SH-SY5Y (cell line): Measurements from ENCODE around the gene HIBCH.

Source experiments
- GATA2 ChIP-seq: IDR thresholded peaks from 2 replicates; pipeline ENCODE4 v1.6.1; 2011; ENCODE audit warnings: mild to moderate bottlenecking, low read depth, low read length
- GATA3 ChIP-seq: IDR thresholded peaks from 2 replicates; pipeline ENCODE4 v1.6.1; 2011; ENCODE audit warnings: low read depth, mild to moderate bottlenecking, low read length, moderate library complexity

Gene HIBCH

GRCh38 chr2:190179754-190180312 is 139.8 kb downstream of the HIBCH start:
- no peak for TF ChIP-seq GATA2
- TF ChIP-seq GATA3: no peak

- TF ChIP-seq GATA3 (no peak), GATA2 (no peak)
These were observed 141.4 kb downstream of the HIBCH start for GRCh38 chr2:190178066-190178722.

- TF ChIP-seq GATA2 (no peak), GATA3 (no peak)
These were observed 142.2 kb downstream of the HIBCH start for GRCh38 chr2:190177249-190178040.

GRCh38 chr2:190173392-190173791 is 146.2 kb downstream of the HIBCH start:
- TF ChIP-seq GATA3 (no peak), GATA2 (no peak)

GRCh38 chr2:190170673-190171072 is 149.0 kb downstream of the HIBCH start:
- no peak for TF ChIP-seq GATA2
- TF ChIP-seq GATA3: no peak

- TF ChIP-seq GATA3 (no peak), GATA2 (no peak)
These were observed 150.2 kb downstream of the HIBCH start for GRCh38 chr2:190169221-190170072.

- TF ChIP-seq GATA2 (no peak), GATA3 (no peak)
These were observed 151.9 kb downstream of the HIBCH start for GRCh38 chr2:190167702-190168101.

GRCh38 chr2:190165491-190165890 is 154.1 kb downstream of the HIBCH start:
- TF ChIP-seq GATA3 (no peak), GATA2 (no peak)

GRCh38 chr2:190162851-190163250 is 156.8 kb downstream of the HIBCH start:
- TF ChIP-seq GATA2 (no peak), GATA3 (no peak)

GRCh38 chr2:190159453-190159852 is 160.2 kb downstream of the HIBCH start:
- no peak for TF ChIP-seq GATA2
- no peak for TF ChIP-seq GATA3

- TF ChIP-seq GATA2 (no peak), GATA3 (no peak)
These were observed 160.7 kb downstream of the HIBCH start for GRCh38 chr2:190158798-190159434.

- no peak for TF ChIP-seq GATA3
These were observed 163.0 kb downstream of the HIBCH start for GRCh38 chr2:190156530-190157212.
